GM19467 (cell line): ENCODE data around the gene DNAJC5G.

Experiments
- ATAC-seq: cut with Tn5 transposase; IDR thresholded peaks from one replicate; pipeline ENCODE4 v1.9.1; 2021; ENCODE audit warnings: mild to moderate bottlenecking, moderate library complexity; ENCODE audit not compliant: unreplicated experiment

The DNAJC5G gene, protein sequence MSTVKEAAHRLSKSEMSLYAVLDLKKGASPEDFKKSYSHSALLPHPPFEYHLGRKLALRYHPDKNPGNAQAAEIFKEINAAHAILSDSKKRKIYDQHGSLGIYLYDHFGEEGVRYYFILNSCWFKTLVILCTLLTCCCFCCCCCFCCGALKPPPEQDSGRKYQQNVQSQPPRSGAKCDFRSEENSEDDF

DNA sequence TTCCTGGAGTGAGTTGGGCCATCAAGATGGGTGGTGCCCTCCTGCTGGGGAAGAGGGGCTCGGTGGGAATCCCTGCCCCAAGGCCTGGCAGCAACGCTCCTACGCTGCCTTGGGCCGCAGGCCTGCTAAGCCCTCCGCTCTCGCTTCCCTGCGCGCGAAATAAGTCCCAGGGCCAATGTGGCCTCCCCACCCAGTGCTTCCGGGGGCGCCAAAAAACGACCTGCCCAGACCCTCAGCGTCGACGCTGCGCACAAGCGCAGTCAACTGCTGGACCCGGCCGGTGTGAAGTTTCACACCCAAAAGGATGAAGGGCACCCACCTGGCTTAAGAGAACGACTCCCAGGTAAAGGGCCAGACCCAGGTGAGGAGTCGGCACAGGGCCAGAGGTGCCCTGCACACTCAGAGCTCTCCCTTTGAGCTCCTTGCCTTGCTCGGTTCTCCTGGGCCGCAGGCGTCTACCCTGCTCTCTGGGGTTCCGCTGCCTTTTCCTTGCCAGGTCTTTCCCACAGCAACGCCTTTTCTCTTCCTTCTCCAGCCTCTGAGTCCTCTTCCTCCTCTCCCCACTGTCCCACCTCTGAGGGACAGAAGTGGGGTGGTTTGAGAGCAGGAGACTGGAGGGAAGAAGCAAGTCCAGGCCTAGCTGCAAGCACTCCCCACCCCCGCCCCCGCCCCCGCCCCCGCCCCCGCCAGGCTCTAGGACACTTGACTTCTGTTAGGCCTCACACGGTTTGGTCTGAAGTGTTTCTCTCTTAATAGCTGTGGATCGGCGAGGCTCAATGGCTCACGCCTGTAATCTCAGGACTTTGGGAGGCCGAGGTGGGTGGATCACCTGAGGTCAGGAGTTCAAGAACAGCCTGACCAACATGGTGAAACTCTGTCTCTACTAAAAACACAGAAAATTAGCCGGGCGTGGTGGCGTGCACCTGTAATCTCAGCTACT is at the start of gene DNAJC5G:
TSS of gene DNAJC5G (plus strand) at position 223 of the 940 bp plus-strand sequence. CDS start 1,296 bp downstream, outside the sequence.
- ATAC-seq, result no peak

DNA sequence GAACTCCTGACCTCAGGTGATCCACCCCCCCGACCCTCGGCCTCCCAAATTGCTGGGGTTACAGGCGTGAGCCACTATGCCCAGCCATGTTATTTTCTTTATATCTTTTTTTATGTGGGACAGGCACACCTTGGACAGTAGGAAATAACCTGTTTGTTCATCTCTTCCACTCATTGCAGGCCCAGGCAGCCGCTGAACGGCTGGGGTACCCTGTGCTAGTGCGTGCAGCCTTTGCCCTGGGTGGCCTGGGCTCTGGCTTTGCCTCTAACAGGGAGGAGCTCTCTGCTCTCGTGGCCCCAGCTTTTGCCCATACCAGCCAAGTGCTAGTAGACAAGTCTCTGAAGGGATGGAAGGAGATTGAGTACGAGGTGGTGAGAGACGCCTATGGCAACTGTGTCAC is 49.7 kb upstream of the DNAJC5G start:
- ATAC-seq, result no peak

DNA sequence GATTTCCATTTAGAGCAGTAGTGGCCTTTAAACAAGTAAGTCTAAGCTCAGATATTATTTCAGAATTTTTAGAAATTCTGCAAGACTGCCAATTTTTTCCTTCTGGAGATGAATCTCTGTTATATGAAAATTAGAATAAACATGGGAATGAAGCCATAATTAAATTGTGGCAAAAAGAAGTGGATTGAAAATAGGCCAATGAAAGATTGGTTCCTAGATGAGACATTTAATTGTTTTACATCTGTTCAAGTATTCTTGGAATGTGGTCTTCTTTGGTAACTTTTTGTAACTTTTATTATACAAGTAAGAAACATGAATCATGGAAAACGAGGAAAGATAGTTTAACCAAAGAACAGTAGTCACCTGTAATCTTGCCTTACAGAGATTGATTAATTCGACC is 47.7 kb upstream of the DNAJC5G start:
- ATAC-seq, result no peak

DNA sequence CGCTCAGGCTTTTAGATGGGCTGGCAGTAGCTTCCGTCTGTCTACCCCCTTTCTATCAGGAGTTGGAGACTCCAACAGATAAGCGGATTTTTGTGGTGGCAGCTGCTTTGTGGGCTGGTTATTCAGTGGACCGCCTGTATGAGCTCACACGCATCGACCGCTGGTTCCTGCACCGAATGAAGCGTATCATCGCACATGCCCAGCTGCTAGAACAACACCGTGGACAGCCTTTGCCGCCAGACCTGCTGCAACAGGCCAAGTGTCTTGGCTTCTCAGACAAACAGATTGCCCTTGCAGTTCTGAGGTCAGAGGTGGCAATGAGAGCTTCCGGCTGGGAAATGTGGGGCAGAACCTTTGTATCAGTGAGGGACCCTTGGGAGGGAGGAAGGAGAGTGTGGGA is 43.3 kb upstream of the DNAJC5G start:
- ATAC-seq, result no peak

DNA sequence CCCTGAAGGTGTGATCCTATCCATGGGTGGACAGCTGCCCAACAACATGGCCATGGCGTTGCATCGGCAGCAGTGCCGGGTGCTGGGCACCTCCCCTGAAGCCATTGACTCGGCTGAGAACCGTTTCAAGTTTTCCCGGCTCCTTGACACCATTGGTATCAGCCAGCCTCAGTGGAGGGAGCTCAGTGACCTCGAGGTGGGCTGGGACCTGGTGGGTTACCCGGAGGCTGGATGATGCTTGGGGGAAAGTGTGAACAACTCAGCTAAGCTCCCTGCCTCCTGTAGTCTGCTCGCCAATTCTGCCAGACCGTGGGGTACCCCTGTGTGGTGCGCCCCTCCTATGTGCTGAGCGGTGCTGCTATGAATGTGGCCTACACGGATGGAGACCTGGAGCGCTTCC is 41.9 kb upstream of the DNAJC5G start:
- no peak for ATAC-seq

DNA sequence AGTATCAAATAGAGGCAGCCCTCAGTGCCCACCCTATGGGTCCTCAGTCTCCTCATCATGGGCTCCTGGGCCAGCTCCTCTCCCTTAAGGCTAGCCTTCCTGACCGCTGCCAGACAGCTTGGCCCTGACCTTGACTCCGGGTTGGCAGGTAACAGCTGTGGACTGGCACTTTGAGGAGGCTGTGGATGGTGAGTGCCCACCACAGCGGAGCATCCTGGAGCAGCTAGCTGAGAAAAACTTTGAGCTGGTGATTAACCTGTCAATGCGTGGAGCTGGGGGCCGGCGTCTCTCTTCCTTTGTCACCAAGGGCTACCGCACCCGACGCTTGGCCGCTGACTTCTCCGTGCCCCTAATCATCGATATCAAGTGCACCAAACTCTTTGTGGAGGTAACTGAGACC is 39.1 kb upstream of the DNAJC5G start:
- no peak for ATAC-seq

DNA sequence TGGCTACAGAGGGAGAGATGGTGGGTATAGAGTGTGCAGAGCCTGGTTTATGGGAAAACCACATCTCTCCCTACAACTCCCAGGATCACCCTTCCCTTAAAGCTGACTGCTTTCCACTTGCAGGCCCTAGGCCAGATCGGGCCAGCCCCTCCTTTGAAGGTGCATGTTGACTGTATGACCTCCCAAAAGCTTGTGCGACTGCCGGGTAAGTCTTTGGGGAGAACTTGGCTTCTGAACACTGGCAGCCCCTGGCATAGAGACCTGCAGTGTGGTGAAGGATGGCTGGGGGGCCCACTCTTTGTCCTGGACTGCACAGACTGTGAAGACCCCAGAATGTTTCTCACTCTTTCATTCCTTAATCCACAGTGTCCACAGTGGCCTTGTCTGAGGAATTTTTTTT is 38.6 kb upstream of the DNAJC5G start:
- no peak for ATAC-seq

DNA sequence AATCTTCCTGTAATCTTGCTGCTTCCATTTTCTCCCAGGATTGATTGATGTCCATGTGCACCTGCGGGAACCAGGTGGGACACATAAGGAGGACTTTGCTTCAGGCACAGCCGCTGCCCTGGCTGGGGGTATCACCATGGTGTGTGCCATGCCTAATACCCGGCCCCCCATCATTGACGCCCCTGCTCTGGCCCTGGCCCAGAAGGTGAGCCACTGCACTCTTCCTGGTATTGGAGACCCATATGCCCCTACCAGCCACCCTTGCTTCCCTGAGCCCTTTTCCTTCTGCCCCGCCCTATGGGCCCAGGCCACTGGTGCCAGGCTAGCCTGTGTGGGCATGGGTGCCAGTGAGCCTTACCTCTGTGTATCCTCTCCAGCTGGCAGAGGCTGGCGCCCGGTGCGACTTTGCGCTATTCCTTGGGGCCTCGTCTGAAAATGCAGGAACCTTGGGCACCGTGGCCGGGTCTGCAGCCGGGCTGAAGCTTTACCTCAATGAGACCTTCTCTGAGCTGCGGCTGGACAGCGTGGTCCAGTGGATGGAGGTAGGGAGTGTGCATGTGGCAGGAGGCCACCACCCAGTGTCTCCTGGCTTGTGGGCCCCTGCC is 37.8 kb upstream of the DNAJC5G start:
- no peak for ATAC-seq

DNA sequence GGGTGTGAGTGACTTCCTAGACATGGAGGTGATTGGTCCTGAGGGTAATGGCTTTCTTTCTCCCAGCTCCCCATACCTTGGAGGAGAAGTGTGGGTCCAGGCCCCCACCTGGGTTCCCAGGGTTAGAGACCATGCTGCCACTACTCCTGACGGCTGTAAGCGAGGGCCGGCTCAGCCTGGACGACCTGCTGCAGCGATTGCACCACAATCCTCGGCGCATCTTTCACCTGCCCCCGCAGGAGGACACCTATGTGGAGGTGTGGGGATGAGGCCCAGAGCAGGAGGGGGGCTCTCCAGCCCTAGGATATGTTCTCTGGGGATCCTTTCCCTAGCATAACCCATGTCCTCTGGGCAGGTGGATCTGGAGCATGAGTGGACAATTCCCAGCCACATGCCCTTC is 36.3 kb upstream of the DNAJC5G start:
- no peak for ATAC-seq

DNA sequence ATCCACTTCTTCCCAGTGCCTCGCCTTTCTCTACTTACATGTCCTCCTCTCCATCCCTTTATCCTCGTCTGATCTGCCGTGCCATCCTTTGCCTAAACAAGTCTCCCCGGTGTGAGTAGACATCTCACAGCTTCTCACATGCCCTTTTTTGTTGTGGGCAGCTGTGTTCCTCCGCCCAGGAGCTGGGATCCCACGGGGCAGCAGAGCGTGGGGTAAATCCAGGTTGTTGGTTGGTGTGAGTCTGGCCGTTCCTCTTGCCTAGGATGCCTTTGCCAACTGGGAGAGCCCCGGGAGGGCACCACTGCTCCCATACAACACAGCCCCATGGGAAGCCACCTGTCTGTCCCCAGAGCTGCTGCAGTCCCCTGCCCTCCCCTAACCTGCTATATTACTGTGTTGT is 34.8 kb upstream of the DNAJC5G start:
- ATAC-seq, result no peak

DNA sequence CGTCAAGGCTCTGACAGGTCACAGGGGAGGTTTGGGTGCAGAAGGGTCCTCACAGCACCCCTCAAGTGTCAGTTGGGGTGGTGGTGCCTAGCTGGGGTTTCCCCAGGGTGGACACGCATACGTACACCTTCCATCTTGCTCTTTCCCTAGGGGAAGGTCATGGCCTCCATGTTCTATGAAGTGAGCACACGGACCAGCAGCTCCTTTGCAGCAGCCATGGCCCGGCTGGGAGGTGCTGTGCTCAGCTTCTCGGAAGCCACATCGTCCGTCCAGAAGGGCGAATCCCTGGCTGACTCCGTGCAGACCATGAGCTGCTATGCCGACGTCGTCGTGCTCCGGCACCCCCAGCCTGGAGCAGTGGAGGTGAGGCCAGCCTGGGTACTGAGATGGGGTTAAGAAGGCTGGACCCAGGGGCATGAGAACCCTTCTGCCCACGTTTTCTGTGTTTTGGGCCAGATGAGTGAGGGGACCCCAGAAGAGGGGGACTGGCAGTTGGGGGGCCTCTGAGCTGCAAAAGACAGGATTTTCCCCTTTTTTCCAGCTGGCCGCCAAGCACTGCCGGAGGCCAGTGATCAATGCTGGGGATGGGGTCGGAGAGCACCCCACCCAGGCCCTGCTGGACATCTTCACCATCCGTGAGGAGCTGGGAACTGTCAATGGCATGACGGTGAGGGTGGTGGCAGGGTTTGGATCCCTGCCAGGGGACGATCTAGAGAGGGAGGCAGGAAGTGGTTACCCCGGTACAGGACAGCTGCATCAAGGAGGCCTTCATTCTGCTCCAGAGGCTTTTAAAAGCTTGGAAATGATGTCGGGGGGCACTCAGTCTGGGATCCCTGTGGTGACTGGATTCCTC is 33.2 kb upstream of the DNAJC5G start:
- no peak for ATAC-seq

DNA sequence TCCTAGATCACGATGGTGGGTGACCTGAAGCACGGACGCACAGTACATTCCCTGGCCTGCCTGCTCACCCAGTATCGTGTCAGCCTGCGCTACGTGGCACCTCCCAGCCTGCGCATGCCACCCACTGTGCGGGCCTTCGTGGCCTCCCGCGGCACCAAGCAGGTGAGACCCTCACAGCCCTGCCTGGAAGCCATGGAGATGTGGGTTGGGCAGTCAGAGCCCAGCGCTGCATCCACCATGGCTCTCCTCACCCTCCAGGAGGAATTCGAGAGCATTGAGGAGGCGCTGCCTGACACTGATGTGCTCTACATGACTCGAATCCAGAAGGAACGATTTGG is 32.6 kb upstream of the DNAJC5G start:
- no peak for ATAC-seq

DNA sequence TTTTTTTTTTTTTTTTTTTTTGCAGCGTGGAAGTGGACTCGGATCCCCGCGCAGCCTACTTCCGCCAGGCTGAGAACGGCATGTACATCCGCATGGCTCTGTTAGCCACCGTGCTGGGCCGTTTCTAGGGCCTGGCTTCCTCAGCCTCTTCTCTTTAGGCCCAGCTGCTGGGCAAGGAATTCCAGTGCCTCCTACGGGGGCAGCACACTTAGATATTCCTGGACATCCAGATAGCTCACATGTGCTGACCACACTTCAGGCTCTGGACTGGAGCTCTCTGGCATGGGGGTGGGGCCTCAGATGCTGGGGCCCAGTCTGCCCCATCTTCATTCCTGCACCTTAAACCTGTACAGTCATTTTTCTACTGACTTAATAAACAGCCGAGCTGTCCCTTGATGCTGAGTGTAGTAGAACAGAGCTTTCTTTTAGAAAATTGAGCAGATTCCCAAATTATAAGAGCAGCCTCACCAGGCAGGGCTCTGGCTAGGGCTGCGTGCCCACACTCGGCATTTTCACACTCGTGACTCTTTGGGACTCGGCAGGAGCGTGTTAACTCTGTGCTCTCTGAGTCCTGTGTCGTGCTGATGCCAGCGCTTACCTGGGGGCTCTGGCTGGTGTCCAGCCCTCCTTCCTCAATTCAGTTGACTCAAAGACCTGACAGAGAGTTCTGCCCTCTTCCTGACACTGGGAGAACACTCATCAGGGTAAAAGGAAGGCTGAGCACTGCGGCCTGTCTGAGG is 31.7 kb upstream of the DNAJC5G start:
- no peak for ATAC-seq

DNA sequence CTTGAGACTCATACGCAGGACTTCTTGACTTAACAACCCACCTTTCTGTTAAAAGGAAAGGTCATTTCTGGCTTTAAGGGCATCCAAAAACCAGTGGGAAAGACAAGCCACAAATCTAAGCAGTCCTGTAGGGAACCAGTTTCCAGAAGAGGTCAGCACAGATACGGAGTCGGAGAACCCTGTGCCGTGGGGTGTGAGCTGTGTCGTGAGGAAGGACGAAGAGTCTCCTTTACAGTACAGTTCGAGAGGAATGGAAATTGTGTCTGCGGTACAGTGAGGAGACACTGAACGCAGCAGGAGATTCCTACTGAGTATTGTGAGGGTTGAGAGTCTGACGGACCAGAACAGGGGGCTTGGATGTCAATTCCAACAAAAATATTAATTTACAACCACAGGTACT is 30.1 kb upstream of the DNAJC5G start:
- no peak for ATAC-seq

DNA sequence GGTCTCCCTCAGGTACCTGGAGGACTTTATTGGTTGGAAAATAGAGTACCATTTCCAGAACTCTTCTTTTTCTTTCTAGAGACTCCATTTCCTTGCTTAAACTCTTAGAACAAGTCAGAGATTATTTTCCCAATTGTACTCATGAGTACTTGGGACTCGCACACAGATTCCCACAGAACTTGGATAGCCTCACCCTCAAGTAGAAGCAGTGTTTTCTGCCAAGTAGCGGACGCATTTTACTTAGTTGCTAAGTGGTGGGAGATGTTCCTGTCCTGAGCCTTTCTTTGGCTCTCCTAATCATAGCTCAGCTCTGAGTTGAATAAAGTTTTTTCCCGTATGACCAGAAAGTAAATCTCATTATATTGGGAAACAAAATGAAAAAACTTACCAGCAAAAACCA is 29.6 kb upstream of the DNAJC5G start:
- ATAC-seq, result no peak

DNA sequence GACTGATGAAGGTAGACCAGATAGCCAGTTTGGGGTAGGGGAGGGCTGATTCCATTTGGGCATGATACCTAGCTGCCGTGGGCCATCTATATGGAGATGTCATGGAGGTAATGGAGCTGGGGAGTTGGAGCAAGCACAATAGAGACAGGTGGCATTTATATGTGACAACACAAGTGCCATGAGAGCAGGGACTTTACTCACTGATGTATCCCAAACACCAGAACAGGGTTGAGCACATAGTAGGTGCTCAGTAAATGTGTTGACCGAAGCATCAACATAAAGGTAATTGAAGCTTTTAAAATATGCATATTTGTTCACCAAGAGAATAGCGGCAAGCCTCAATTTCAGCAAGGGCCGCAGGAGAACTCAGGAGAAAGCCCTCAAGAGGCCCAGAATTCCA is 27.3 kb upstream of the DNAJC5G start:
- no peak for ATAC-seq

DNA sequence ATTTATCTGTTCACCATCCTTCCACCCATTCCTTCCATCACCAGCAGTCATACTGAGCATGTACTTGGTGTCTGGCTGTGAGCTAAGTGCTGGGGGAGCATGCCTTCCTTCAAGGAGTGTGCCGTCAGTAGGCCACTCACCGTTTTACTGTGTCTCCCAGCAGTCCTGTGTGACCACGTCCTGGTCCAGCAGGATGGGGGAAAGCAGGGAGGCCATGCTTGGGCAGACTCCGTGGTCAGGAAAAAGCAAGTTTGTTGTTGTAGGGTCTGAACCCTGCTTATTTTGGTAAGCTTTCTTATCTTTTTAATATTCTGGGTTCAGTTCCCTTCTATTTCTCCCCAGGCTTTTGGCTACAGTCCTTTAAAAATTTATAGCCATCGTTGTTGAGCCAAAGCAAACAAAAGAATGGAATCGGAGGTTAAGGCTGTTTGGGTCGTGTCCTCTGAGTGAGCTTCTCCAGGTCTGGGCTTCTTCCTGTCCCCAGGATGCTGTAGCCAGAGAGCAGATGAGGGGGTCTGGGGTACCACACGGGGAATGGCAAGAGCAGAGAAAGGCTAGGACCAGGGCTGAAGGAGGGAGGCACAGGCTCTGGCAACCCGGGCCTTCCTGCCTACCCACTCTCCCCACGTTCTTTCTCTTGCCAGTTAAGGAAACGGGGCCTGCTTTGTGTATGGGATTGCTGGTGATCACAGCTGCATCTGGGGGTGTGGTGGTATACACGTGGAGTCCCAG is 25.9 kb upstream of the DNAJC5G start:
- ATAC-seq, result no peak

DNA sequence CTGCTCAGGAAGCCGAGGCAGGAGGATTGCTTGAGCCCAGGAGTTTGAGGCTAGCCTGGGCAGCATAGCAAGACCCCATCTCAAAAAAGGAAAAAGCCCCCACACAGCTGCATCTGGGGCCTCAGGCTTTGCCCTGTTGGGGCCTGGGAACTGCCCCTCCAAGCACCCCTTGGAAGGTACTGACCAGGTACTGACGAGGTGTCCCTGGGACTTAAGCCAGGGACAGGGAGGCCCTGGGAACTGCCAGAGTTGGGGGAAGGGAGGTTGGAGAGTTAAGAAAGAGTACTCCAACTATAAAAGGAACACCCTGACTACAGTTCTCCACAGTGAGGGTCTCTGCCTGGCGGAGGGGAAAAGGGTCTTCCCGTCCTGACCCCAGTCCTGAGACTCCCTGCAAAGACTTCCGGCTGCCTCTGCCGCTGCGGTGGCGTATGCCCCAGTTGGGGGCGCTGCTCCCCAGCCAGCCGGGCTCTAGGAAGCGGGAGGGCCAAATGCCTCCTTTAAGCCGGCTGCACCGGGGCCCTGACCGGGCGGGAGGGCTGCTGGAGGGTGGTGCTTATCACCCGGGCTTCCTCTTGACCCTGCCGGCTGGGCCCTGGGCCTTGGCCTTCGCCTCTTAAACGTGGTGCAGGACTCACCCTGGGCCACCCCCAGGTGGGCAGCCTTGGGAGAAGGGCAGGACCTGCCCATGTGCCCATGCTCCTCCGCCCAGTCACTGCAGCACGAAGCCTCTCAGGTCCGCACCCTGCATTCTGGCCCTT is 25.2 kb upstream of the DNAJC5G start:
- ATAC-seq, result no peak
